Measurements from ENCODE around the gene GMNC.

The GMNC gene

DNA sequence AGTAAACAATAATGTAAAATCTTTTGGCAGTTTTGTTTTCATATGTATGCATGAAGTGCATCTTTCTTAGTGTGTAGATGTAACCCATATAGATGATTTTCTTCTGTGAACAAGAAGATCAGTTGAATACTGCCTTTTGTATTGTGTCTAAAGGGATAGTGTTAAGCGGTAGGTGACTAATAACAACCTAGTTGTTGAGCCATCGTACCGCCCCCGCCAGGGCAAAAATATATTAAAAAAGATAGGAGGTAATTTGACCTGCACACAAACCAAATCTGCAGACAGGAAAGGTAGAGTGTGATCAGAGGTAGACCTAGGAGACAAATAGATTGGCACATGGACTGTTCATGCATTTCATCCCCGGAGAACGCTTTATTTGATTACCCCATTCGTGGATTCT is 3.3 kb upstream of the GMNC start:
- intact Hi-C loops (cut with micrococcal nuclease) = no loop called here
- peaks cover 9% of the 10 kb centered on the region for H3K4me1 Mint-ChIP-seq (ENCODE audit: low read depth)
- no peaks in the 10 kb centered on the region for H3K36me3 Mint-ChIP-seq (ENCODE audit: low read depth)
- H3K27ac Mint-ChIP-seq = no peak overlapping the region
- H3K27me3 Mint-ChIP-seq = peaks cover 34% of the 10 kb centered on the region
- H3K9me3 Mint-ChIP-seq = no peaks in the 10 kb centered on the region
- no peak overlapping the region for H3K4me3 Mint-ChIP-seq

DNA sequence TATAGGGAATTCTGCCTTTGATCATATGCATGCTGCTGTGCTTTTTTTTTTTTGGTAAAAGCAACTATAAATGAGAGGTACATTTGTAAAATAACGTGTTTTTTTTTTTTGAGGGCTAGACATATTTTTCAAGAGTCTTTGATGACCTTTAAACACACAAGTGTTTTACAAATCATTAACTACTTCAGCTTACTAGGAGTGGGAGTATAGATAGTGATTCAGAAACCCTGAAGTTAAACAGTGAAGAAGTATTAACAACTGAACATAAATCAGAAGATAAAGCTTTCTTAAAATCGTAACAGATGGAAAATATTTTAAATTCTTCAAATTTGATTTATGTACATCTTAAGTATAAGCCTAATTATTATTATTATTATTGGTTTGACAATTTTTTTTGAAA is 2.9 kb upstream of the GMNC start:
- Mint-ChIP-seq H3K36me3 (ENCODE audit: low read depth) (no peaks in the 10 kb centered on the region), H3K4me1 (ENCODE audit: low read depth) (peaks cover 9% of the 10 kb centered on the region), H3K4me3 (no peak overlapping the region), H3K27ac (no peak overlapping the region), H3K27me3 (peaks cover 38% of the 10 kb centered on the region), H3K9me3 (no peaks in the 10 kb centered on the region)
- intact Hi-C loops (cut with micrococcal nuclease) = no loop called here

DNA sequence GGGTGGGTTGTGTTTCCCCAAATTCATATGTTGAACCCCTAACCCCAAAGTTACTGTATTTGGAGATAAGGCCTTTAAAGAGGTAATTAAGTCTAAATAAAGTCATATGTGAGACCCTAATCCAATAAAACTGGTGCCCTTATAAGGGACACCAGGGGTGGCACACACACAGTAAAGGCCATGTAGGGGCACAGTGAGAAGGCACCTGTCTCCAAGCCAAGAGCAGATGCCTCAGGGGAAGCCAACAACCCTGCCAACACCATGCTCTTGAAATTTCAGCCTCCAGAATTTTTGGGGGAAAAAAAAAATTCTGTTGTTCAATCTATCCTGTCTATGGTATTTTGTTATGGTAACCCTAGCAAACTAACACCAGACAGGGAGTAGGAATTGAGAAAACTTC is 1.5 kb upstream of the GMNC start:
- Mint-ChIP-seq H3K27me3 (peaks cover 43% of the 10 kb centered on the region), H3K36me3 (ENCODE audit: low read depth) (no peaks in the 10 kb centered on the region), H3K9me3 (no peaks in the 10 kb centered on the region), H3K4me3 (no peak overlapping the region), H3K27ac (no peak overlapping the region), H3K4me1 (ENCODE audit: low read depth) (peaks cover 9% of the 10 kb centered on the region)
- intact Hi-C loops (cut with micrococcal nuclease) = no loop called here

DNA sequence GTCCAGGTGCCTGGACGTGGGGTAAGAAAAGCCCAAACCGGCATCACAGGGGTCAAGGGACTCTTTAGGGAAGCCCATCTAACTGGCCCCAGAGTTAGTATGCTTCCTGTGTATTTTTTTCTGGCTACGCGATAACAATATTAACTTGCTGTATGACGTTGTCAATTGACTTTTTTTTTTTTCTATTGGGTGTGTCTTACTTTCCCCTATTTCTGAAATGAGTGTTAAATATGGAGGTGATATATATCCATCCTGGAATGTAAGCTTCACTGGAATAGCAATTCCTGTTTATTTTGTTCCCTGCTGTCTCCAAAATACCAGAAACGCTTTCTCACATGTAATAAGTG is 598 bp upstream of the GMNC start:
- H3K27me3 Mint-ChIP-seq = peaks cover 45% of the 10 kb centered on the region
- H3K4me3 Mint-ChIP-seq = peak overlapping the region; percentile 78
- H3K4me1 Mint-ChIP-seq (ENCODE audit: low read depth) = peaks cover 9% of the 10 kb centered on the region
- no peaks in the 10 kb centered on the region for H3K9me3 Mint-ChIP-seq
- intact Hi-C loops (cut with micrococcal nuclease) = no loop called here
- H3K36me3 Mint-ChIP-seq (ENCODE audit: low read depth) = no peaks in the 10 kb centered on the region
- H3K27ac Mint-ChIP-seq = peak overlapping the region; percentile 70

DNA sequence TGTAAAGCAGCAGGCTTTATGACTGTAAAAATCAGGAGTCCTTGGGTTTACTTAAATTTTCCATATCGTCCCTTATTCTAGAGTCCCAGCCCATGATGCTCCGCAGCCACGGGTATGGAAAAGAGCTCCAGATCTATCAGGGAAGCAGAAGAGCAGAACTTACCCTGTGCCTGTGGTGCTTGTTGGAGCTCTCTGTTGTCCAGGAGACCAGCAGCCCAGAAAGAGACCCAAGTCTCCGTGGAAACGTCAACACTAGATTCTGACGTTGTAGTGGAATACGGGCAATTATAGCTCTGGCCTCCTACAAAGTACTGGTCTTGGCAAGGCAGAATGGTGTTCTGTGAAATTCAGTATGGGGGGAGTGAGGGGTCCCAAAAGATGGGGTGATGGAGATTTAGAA is 2.0 kb downstream of the GMNC start:
- Mint-ChIP-seq H3K27me3 (peaks cover 45% of the 10 kb centered on the region), H3K9me3 (peaks cover 2% of the 10 kb centered on the region), H3K27ac (no peak overlapping the region), H3K4me3 (no peak overlapping the region), H3K36me3 (ENCODE audit: low read depth) (no peaks in the 10 kb centered on the region), H3K4me1 (ENCODE audit: low read depth) (peaks cover 9% of the 10 kb centered on the region)
- intact Hi-C loops (cut with micrococcal nuclease) = no loop called here

DNA sequence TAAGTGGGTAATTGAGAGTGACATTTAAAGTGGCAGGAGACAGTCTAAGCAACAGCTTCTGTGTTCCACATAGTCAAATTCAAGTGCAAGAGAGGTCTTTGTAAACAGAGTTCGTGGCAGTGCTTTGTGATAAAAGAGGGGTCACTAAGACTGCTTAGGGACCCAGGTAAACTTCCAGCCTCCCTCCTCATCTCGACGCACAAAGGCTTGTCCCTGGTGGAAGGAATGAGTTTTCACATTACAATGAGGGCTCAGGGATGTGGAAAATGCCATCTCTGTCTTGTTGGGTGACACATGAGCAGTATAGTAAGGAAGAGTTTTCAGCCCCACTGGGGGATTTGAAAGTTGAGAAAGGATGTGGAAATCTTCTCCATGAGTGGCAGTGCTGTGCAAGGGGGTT is 7.3 kb downstream of the GMNC start:
- Mint-ChIP-seq H3K4me1 (ENCODE audit: low read depth) (no peaks in the 10 kb centered on the region), H3K27ac (no peak overlapping the region), H3K36me3 (ENCODE audit: low read depth) (no peaks in the 10 kb centered on the region), H3K9me3 (peaks cover 14% of the 10 kb centered on the region), H3K27me3 (peaks cover 5% of the 10 kb centered on the region), H3K4me3 (no peak overlapping the region)
- intact Hi-C loops (cut with micrococcal nuclease) = no loop called here

DNA sequence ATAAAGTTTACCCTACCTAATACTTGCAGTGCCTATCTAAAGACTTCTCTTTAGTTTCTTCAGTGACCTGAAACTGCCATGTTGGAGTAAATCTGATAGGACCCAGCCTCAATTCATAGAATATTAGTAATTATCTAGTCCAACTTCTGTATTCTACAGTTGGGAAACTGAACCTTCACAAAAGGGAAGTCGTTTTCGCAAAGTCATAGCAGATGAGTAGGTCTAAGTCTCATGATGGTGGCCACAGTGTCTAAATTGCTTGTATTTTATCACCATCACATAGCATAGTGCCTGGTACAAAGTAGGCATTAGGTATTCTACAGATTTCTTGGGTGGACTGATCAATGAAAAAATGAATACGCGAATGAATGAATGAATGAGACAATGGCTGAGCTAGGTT is 8.4 kb downstream of the GMNC start:
- intact Hi-C loops (cut with micrococcal nuclease) = no loop called here
- H3K4me3 Mint-ChIP-seq = no peak overlapping the region
- H3K36me3 Mint-ChIP-seq (ENCODE audit: low read depth) = no peaks in the 10 kb centered on the region
- no peaks in the 10 kb centered on the region for H3K4me1 Mint-ChIP-seq (ENCODE audit: low read depth)
- H3K27ac Mint-ChIP-seq = no peak overlapping the region
- peaks cover 14% of the 10 kb centered on the region for H3K9me3 Mint-ChIP-seq
- H3K27me3 Mint-ChIP-seq = peaks cover 3% of the 10 kb centered on the region

DNA sequence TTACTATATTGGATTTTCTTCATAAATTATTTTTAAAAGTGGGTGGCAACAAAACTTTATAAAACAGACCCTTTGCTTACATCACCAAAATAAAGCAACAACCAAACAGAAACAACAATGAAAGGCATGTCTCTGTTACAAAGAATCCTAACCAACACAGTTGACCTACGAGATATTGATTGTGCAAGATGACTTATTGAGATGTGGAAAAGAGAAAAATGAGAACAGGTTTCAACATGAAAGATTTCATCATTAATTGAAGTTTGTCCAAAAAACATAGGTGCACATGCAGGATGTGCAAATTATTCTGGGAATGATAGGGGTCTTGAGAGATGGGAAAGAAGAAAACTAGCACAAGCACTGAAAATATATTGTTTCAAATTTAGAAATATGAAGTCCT is 9.0 kb downstream of the GMNC start:
- Mint-ChIP-seq H3K4me3 (no peak overlapping the region), H3K27me3 (peaks cover 3% of the 10 kb centered on the region), H3K36me3 (ENCODE audit: low read depth) (no peaks in the 10 kb centered on the region), H3K9me3 (peaks cover 14% of the 10 kb centered on the region), H3K27ac (no peak overlapping the region), H3K4me1 (ENCODE audit: low read depth) (no peaks in the 10 kb centered on the region)
- intact Hi-C loops (cut with micrococcal nuclease) = no loop called here

DNA sequence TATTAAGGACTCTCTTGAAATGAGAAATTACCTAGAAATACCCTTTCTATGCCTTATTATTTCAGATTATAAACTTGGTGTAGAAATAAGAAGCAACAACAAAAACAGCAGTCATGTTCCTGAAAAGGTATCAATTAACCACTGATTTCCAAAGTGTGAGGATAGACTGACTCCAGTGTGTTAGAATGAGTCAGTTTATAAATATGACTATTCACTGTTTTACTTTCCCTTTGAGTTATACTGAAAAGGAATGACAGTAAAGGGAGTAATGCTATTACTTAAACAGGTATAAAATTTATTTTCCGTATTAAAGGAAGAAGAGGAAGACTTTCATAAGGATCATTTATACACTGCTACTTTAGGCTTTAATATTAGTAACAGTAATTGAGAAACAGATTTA is 12.9 kb downstream of the GMNC start:
- no peak overlapping the region for H3K27ac Mint-ChIP-seq
- H3K4me1 Mint-ChIP-seq (ENCODE audit: low read depth) = no peaks in the 10 kb centered on the region
- intact Hi-C loops (cut with micrococcal nuclease) = no loop called here

DNA sequence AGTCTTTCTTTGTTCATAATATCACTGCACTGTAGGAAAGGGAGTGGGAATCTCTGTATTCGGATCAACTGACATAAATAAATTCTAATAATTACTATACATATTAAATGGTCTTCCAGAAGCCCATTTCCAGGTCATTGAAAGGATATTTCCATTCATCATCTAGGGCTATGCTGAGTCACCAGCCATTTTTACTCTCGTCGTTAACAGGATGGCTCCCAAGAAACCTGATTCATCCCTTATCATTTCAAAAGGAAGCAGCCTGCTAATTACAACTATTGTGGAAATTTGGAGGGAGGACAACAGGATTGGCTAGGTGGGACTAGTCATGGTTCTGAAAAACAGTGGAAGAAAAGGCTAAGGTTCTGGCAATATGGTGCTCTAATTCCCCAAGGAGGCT is 13.6 kb downstream of the GMNC start:
- intact Hi-C loops (cut with micrococcal nuclease) = no loop called here
- H3K4me3 Mint-ChIP-seq = no peak overlapping the region
- H3K4me1 Mint-ChIP-seq (ENCODE audit: low read depth) = no peaks in the 10 kb centered on the region
- no peaks in the 10 kb centered on the region for H3K9me3 Mint-ChIP-seq
- peaks cover 5% of the 10 kb centered on the region for H3K27me3 Mint-ChIP-seq
- H3K36me3 Mint-ChIP-seq (ENCODE audit: low read depth) = no peaks in the 10 kb centered on the region
- no peak overlapping the region for H3K27ac Mint-ChIP-seq

More for the DNA sequence above, 12.9 kb downstream of the GMNC start:
- Mint-ChIP-seq H3K9me3 (peaks cover 3% of the 10 kb centered on the region), H3K27me3 (peaks cover 5% of the 10 kb centered on the region), H3K36me3 (ENCODE audit: low read depth) (no peaks in the 10 kb centered on the region), H3K4me3 (no peak overlapping the region)

DNA sequence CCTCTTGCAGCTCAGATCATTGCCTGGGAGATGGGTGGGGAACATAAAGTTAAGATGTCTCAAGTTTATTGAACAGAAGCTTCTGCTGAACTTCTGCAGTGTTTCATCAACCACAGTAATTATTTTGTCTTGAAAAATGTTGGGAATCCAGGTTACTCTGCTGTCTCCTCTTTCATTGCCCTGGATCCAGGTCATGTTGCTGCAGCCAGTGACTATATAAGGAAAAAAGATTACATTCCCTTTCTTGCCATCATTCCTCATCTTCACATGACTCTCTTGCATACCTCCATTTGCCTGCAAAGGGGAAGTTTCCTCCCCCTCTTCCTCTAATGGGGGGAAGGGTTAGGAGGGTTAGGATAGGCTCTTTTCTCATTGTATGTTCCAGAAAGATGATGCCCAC is 15.1 kb downstream of the GMNC start:
- Mint-ChIP-seq H3K4me1 (ENCODE audit: low read depth) (no peaks in the 10 kb centered on the region), H3K4me3 (no peak overlapping the region), H3K9me3 (no peaks in the 10 kb centered on the region), H3K27ac (no peak overlapping the region), H3K27me3 (peaks cover 5% of the 10 kb centered on the region), H3K36me3 (ENCODE audit: low read depth) (no peaks in the 10 kb centered on the region)
- intact Hi-C loops (cut with micrococcal nuclease) = no loop called here

DNA sequence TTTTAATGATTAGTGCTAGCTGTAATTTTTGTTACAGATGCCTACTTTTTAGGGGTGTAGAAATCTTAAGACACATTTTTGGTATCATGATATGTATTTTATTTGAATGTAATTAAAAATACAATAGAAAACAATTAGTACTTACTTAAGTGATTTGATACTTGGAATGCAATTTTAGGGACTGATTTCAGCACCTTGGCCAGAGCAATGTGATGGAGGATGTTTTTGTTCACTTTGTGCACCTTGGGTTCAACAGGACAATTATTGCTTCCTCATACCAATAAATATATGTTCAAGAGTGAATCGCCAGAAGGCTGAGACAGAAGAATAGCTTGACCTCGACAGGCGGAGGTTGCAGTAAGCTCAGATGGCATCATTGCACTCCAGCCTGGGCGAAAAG is 22.3 kb downstream of the GMNC start:
- Mint-ChIP-seq H3K4me3 (no peak overlapping the region), H3K27ac (no peak overlapping the region), H3K9me3 (no peaks in the 10 kb centered on the region), H3K36me3 (ENCODE audit: low read depth) (no peaks in the 10 kb centered on the region), H3K27me3 (no peaks in the 10 kb centered on the region), H3K4me1 (ENCODE audit: low read depth) (no peaks in the 10 kb centered on the region)
- intact Hi-C loops (cut with micrococcal nuclease) = no loop called here

DNA sequence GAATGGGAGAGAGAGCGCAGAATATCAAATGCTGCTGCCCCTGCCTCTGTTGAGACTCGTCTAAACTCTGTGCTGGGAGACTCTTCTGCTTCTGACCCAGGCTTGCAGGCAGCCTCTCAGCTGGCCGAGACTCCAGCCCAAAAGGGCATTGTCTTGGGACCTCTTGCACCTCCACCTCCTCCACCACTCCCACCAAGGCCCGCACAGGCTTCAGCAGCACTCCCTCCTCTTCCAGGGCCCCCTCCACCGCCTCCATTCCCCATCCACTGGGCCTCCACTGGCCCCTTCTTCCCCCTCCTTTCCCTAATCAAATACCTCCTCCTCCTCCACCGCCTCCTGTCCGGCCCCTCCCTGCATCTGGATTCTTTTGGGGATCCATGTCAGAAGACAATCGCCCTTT is 31.3 kb downstream of the GMNC start:
- Mint-ChIP-seq H3K27me3 (no peaks in the 10 kb centered on the region), H3K4me1 (ENCODE audit: low read depth) (no peaks in the 10 kb centered on the region), H3K9me3 (no peaks in the 10 kb centered on the region), H3K36me3 (ENCODE audit: low read depth) (no peaks in the 10 kb centered on the region), H3K4me3 (no peak overlapping the region), H3K27ac (no peak overlapping the region)
- intact Hi-C loops (cut with micrococcal nuclease) = no loop called here

DNA sequence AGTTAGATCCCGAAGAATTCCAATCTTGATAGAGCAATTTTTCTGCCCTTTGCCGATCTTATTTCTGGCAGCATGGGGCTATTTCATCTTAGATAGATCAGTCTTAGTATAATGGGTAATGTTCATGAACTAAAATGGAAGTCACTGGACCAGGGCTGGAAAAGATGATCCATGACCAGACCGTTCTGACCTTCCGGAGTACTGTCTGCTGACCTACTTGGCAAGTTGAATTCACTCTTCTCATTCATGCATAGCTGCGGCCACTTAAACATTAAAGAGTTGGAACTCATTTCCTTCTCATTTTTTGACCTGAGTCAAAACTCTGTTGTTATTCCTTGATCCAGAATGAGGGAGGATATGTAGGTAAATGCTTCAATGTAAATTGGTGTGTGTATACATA is 32.5 kb downstream of the GMNC start:
- intact Hi-C loops (cut with micrococcal nuclease) = no loop called here
- Mint-ChIP-seq H3K27me3 (no peaks in the 10 kb centered on the region), H3K4me3 (no peak overlapping the region)

DNA sequence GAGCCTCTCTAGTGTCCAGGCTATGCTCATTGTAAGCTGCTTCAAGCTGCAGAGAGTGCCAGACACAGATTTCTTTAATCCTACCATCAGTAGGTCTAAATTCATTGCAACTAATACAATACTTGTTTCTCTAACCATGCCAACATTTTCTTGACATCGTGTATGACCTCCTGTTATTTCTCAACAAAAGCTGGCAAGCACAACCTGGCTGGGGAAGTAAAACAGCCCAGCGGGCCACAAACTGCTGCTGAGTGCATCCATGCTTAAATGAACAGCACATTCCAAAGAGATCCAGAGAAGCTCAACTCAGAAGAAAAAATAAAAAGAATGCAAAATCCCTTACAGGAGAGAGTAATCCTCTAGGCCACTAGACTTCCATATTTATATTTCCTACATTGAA is 36.5 kb downstream of the GMNC start:
- H3K4me1 Mint-ChIP-seq (ENCODE audit: low read depth) = no peaks in the 10 kb centered on the region

More for the DNA sequence above, 32.5 kb downstream of the GMNC start:
- Mint-ChIP-seq H3K4me1 (ENCODE audit: low read depth) (no peaks in the 10 kb centered on the region), H3K9me3 (no peaks in the 10 kb centered on the region), H3K36me3 (ENCODE audit: low read depth) (no peaks in the 10 kb centered on the region), H3K27ac (no peak overlapping the region)

More for the DNA sequence above, 36.5 kb downstream of the GMNC start:
- H3K4me3 Mint-ChIP-seq = no peak overlapping the region
- no peaks in the 10 kb centered on the region for H3K27me3 Mint-ChIP-seq
- H3K36me3 Mint-ChIP-seq (ENCODE audit: low read depth) = no peaks in the 10 kb centered on the region
- H3K27ac Mint-ChIP-seq = no peak overlapping the region
- intact Hi-C loops (cut with micrococcal nuclease) = no loop called here
- no peaks in the 10 kb centered on the region for H3K9me3 Mint-ChIP-seq
